DOHH2 (cell line): ENCODE results near the gene KIF1A.

Source experiments
- CTCF ChIP-seq: fragments of 200-600 bp; sonication (generic); IDR thresholded peaks from one replicate; pipeline ENCODE4 v1.5.1; 2014; ENCODE audit warnings: antibody characterized with exemption, mild to moderate bottlenecking, low read depth, low read length; ENCODE audit not compliant: poor library complexity, severe bottlenecking
- EZH2phosphoT487 ChIP-seq: fragments of 200-600 bp; sonication (generic); IDR thresholded peaks from 2 replicates; pipeline ENCODE4 v1.6.1; 2017; ENCODE audit warnings: borderline replicate concordance, mild to moderate bottlenecking, antibody characterized with exemption, low read length, moderate library complexity, mixed read lengths

GRCh38 chr2:240707821-240708220, 112.2 kb downstream of the KIF1A start:
- TF ChIP-seq CTCF (no peak), EZH2phosphoT487 (no peak)
